Measurements from ENCODE around the gene RAB1B. TPM values are rescaled to one million over a fixed set of nuclear protein-coding genes. Genes with fewer than 3 reads are reported as not detected.

RAB1B gene
- total and polyA plus RNA-seq, 4 donors: 78.6 to 203 (median 168) TPM

GRCh38 chr11:66219846-66220565, 48.4 kb upstream of the RAB1B start:
- no peak for TF ChIP-seq CTCF (IDR thresholded peaks at IDR 0.05; ENCODE audit: control extremely low read depth, extremely low read depth)
- DNase-seq: no peak

GRCh38 chr11:66220566-66220935, 47.9 kb upstream of the RAB1B start:
- Histone ChIP-seq H3K36me3 (ENCODE audit: control insufficient read depth in 4 of 4, insufficient read depth in 4 of 4, low read length in 4 of 4) (peaks cover 17 to 48% (median 36%) of the 10 kb centered on the region in 4 donors), H3K4me1 (ENCODE audit: control insufficient read depth in 5 of 5, insufficient read depth in 5 of 5, low read length in 5 of 5) (no peaks in the 10 kb centered on the region), H3K27ac (ENCODE audit: low read depth in 1 of 2, low read length in 1 of 2) (no peak overlapping the region), H3K9me3 (ENCODE audit: control insufficient read depth in 4 of 4, insufficient read depth in 3 of 4, low read length in 3 of 4) (no peaks in the 10 kb centered on the region), H3K4me3 (no peak overlapping the region), H3K27me3 (ENCODE audit: control insufficient read depth in 3 of 3, insufficient read depth in 3 of 3, low read length in 2 of 3) (no peaks in the 10 kb centered on the region), H3K9ac (ENCODE audit: insufficient read depth in 1 of 2, low read length in 2 of 2) (no peak overlapping the region)
- no peak for TF ChIP-seq CTCF (IDR thresholded peaks at IDR 0.05; ENCODE audit: control extremely low read depth, extremely low read depth)
- DNase-seq (no peak), ATAC-seq (ENCODE audit: insufficient read depth, low FRiP score) (no peak)
- 94 to 99% methylated on average over 6 of the region's 6 CpGs for WGBS, 2 donors

More at GRCh38 chr11:66219846-66220565, 48.4 kb upstream of the RAB1B start:
- no peaks in the 10 kb centered on the region for H3K9me3 ChIP-seq (ENCODE audit: control insufficient read depth in 4 of 4, insufficient read depth in 3 of 4, low read length in 3 of 4)
- H3K4me3 ChIP-seq: no peak overlapping the region
- no peak overlapping the region for H3K27ac ChIP-seq (ENCODE audit: low read depth in 1 of 2, low read length in 1 of 2)
- ATAC-seq (ENCODE audit: insufficient read depth, low FRiP score): no peak
- H3K36me3 ChIP-seq (ENCODE audit: control insufficient read depth in 4 of 4, insufficient read depth in 4 of 4, low read length in 4 of 4): peaks cover 17 to 48% (median 34%) of the 10 kb centered on the region in 4 donors
- H3K4me1 ChIP-seq (ENCODE audit: control insufficient read depth in 5 of 5, insufficient read depth in 5 of 5, low read length in 5 of 5): no peaks in the 10 kb centered on the region
- WGBS, 2 donors: 93 to 95% methylated on average over 19 of the region's 19 CpGs
- no peaks in the 10 kb centered on the region for H3K27me3 ChIP-seq (ENCODE audit: control insufficient read depth in 3 of 3, insufficient read depth in 3 of 3, low read length in 2 of 3)
- H3K9ac ChIP-seq (ENCODE audit: insufficient read depth in 1 of 2, low read length in 2 of 2): no peak overlapping the region

- DNase-seq: no peak
- no peaks in the 10 kb centered on the region for H3K9me3 ChIP-seq (ENCODE audit: control insufficient read depth in 4 of 4, insufficient read depth in 3 of 4, low read length in 3 of 4)
- WGBS, 2 donors: 93 to 94% methylated on average over 13 of the region's 13 CpGs
- no peak for TF ChIP-seq CTCF (IDR thresholded peaks at IDR 0.05; ENCODE audit: control extremely low read depth, extremely low read depth)
- H3K27me3 ChIP-seq (ENCODE audit: control insufficient read depth in 3 of 3, insufficient read depth in 3 of 3, low read length in 2 of 3): no peaks in the 10 kb centered on the region
- no peak for ATAC-seq (ENCODE audit: insufficient read depth, low FRiP score)
- no peak overlapping the region for H3K4me3 ChIP-seq
- H3K27ac ChIP-seq (ENCODE audit: low read depth in 1 of 2, low read length in 1 of 2): no peak overlapping the region
- H3K9ac ChIP-seq (ENCODE audit: insufficient read depth in 1 of 2, low read length in 2 of 2): no peak overlapping the region
- no peaks in the 10 kb centered on the region for H3K4me1 ChIP-seq (ENCODE audit: control insufficient read depth in 5 of 5, insufficient read depth in 5 of 5, low read length in 5 of 5)
- peaks cover 17 to 46% (median 35%) of the 10 kb centered on the region in 4 donors for H3K36me3 ChIP-seq (ENCODE audit: control insufficient read depth in 4 of 4, insufficient read depth in 4 of 4, low read length in 4 of 4)
These were observed 47.4 kb upstream of the RAB1B start for GRCh38 chr11:66221012-66221411.
